Measurements from ENCODE around the gene HHIPL1.

HHIPL1 gene

DNA sequence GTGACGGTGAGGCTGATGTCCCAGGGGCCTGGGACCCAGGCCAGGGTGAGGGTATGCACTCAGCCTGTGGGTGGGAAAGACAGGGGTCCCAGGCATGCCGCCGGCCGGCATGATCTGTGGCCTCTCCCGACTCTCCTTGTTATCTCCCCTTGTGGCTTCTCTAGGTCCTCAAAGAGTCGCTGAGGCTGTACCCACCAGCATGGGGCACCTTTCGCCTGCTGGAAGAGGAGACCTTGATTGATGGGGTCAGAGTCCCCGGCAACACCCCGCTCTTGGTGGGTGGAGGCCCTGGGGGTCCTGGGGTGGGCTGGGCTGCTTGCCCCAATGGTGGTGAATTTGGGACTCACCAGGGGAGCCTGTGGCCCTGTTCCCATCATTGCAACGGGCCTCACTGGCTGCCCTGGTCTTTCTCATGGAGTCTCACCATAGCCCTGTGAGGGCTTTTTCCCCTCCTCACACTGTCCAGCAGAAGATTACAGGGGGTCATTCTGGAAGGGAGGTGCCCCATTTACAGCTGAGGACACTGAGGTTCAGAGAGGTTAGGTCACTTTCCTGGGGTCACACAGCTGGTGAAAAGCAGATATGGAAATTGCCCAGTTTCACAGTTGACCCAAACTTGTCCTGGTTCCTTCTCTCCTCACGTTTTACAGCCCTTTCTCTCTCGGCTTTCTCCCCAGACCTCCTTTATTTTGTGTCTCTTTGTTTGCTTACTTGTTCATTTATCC lies 77.0 kb downstream of the HHIPL1 start:
- Histone ChIP-seq H2AFZ (ENCODE audit: low read depth, low read length) (no peak overlapping the region), H3K27ac (ENCODE audit: low read length) (no peak overlapping the region), H3K9ac (ENCODE audit: low read length) (no peak overlapping the region), H3K4me3 (ENCODE audit: low read length) (no peak overlapping the region), H3K27me3 (ENCODE audit: low read depth, low read length) (peaks cover 43% of the 10 kb centered on the region), H3K79me2 (ENCODE audit: low read length) (no peaks in the 10 kb centered on the region), H3K36me3 (replicated peaks; ENCODE audit: low read depth, low read length) (no peaks in the 10 kb centered on the region), H4K20me1 (ENCODE audit: insufficient read depth, low read length) (no peaks in the 10 kb centered on the region), H3K4me1 (ENCODE audit: low read length) (peaks cover 19% of the 10 kb centered on the region), H3K4me2 (ENCODE audit: low read length) (no peak overlapping the region), H3K9me3 (ENCODE audit: insufficient read depth, low read length) (no peaks in the 10 kb centered on the region)
- TF ChIP-seq EZH2phosphoT487 (IDR thresholded peaks at IDR 0.05; ENCODE audit: low read depth) (no peak), CTCF (IDR thresholded peaks at IDR 0.05; ENCODE audit: low read depth, low read length) (no peak)

GRCh38 chr14:99722741-99723140 lies 77.8 kb downstream of the HHIPL1 start:
- no peak overlapping the region for H3K4me3 ChIP-seq (ENCODE audit: low read length)

GRCh38 chr14:99724196-99724891 lies 79.4 kb downstream of the HHIPL1 start:
- Histone ChIP-seq H3K79me2 (ENCODE audit: low read length) (no peaks in the 10 kb centered on the region), H3K36me3 (replicated peaks; ENCODE audit: low read depth, low read length) (no peaks in the 10 kb centered on the region), H3K9me3 (ENCODE audit: insufficient read depth, low read length) (no peaks in the 10 kb centered on the region), H3K27me3 (ENCODE audit: low read depth, low read length) (peaks cover 31% of the 10 kb centered on the region), H2AFZ (ENCODE audit: low read depth, low read length) (no peak overlapping the region), H4K20me1 (ENCODE audit: insufficient read depth, low read length) (no peaks in the 10 kb centered on the region), H3K4me3 (ENCODE audit: low read length) (no peak overlapping the region), H3K4me1 (ENCODE audit: low read length) (peaks cover 2% of the 10 kb centered on the region), H3K4me2 (ENCODE audit: low read length) (no peak overlapping the region), H3K9ac (ENCODE audit: low read length) (no peak overlapping the region), H3K27ac (ENCODE audit: low read length) (no peak overlapping the region)
- TF ChIP-seq EZH2phosphoT487 (IDR thresholded peaks at IDR 0.05; ENCODE audit: low read depth) (no peak), CTCF (IDR thresholded peaks at IDR 0.05; ENCODE audit: low read depth, low read length) (peak; percentile 23)

More at GRCh38 chr14:99722741-99723140, 77.8 kb downstream of the HHIPL1 start:
- peaks cover 16% of the 10 kb centered on the region for H3K4me1 ChIP-seq (ENCODE audit: low read length)
- no peak overlapping the region for H3K9ac ChIP-seq (ENCODE audit: low read length)
- peaks cover 37% of the 10 kb centered on the region for H3K27me3 ChIP-seq (ENCODE audit: low read depth, low read length)
- no peaks in the 10 kb centered on the region for H3K79me2 ChIP-seq (ENCODE audit: low read length)
- TF ChIP-seq EZH2phosphoT487 (IDR thresholded peaks at IDR 0.05; ENCODE audit: low read depth), result no peak
- TF ChIP-seq CTCF (IDR thresholded peaks at IDR 0.05; ENCODE audit: low read depth, low read length), result no peak
- no peaks in the 10 kb centered on the region for H4K20me1 ChIP-seq (ENCODE audit: insufficient read depth, low read length)
- H2AFZ ChIP-seq (ENCODE audit: low read depth, low read length), result no peak overlapping the region
- no peak overlapping the region for H3K4me2 ChIP-seq (ENCODE audit: low read length)
- H3K27ac ChIP-seq (ENCODE audit: low read length), result no peak overlapping the region
- no peaks in the 10 kb centered on the region for H3K9me3 ChIP-seq (ENCODE audit: insufficient read depth, low read length)
- no peaks in the 10 kb centered on the region for H3K36me3 ChIP-seq (replicated peaks; ENCODE audit: low read depth, low read length)

DNA sequence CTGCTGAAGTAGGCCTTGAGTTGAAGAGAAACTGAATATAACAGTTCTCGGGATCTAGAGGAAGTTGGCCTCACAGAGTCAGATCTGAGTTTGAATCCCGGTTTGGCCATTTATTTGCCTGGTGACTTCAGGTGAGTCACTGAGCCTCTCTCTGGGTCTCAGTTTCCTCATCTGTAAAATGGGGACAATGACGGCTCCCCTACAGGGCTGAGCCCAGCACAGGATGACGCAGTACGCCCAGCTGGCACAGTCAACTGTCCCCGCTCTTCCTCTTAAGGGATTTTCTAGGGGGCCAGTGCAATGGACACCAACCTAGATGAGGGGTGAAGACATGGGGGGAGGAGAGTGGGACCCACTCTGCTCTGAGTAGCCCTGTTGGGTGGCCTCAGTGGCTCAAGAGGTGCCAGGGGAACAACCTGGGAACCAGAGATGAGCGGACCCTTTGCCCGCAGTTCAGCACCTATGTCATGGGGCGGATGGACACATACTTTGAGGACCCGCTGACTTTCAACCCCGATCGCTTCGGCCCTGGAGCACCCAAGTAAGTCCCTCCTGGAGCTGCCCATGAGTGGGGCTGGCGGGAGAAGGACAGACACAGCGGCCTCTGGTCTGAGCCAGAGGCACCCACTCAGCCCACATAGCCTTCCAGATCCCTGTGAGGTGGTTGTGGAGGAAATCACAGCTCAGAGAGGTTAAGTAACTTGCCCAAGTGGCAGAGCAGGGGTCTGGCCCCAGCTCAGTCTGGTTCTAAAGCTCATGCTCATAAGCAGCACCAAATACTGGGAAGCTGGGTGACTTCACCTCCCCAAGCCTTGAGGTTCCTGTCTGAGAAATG lies 80.2 kb downstream of the HHIPL1 start:
- Histone ChIP-seq H4K20me1 (ENCODE audit: insufficient read depth, low read length) (no peaks in the 10 kb centered on the region), H3K27ac (ENCODE audit: low read length) (no peak overlapping the region), H3K27me3 (ENCODE audit: low read depth, low read length) (peaks cover 28% of the 10 kb centered on the region), H3K9me3 (ENCODE audit: insufficient read depth, low read length) (no peaks in the 10 kb centered on the region), H3K36me3 (replicated peaks; ENCODE audit: low read depth, low read length) (no peaks in the 10 kb centered on the region), H3K4me2 (ENCODE audit: low read length) (no peak overlapping the region), H2AFZ (ENCODE audit: low read depth, low read length) (no peak overlapping the region), H3K9ac (ENCODE audit: low read length) (no peak overlapping the region), H3K4me3 (ENCODE audit: low read length) (no peak overlapping the region), H3K4me1 (ENCODE audit: low read length) (no peaks in the 10 kb centered on the region), H3K79me2 (ENCODE audit: low read length) (no peaks in the 10 kb centered on the region)
- TF ChIP-seq EZH2phosphoT487 (IDR thresholded peaks at IDR 0.05; ENCODE audit: low read depth) (no peak), CTCF (IDR thresholded peaks at IDR 0.05; ENCODE audit: low read depth, low read length) (no peak)

Measured in OCI-LY3 (cell line).